HG03097 (cell line): ENCODE measurements around the gene ELK1.
A peak's percentile ranks its signal among the peaks of the same experiment; 100 is the strongest.

Experiments
- ATAC-seq: cut with Tn5 transposase; IDR thresholded peaks from one replicate; pipeline ENCODE4 v1.9.1; 2021; ENCODE audit not compliant: unreplicated experiment, low FRiP score

Gene ELK1

GRCh38 chrX:47646636-47647035 lies 3.7 kb downstream of the ELK1 start:
- ATAC-seq, result no peak

GRCh38 chrX:47645530-47645929 lies 4.8 kb downstream of the ELK1 start:
- ATAC-seq, result no peak

DNA sequence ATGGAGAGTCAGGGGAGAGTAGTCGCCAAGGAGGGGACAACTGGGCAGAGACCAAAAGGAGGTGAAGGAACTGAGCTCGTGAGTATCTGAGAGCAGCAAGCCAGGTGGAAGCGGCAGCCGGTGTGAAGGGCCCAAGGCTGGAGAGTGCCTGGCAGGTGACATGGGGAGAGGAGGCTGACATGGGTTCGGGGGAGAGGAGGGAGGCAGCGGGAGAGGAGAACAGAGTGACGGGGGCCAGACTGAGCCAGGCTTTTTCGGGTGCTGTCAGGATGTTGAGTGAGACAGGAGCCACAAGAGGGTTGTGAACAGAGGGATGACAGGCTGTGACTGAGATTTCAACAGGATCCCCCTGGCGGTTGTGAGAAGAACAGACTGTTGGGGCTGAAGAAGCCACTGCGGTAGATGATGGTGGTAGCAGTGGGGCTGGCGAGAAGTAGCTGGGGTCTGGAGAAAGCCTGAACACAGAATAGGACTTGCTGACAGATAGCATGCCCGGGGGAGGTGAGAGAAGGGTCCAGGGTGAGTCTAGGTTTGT lies 5.7 kb downstream of the ELK1 start:
- no peak for ATAC-seq

DNA sequence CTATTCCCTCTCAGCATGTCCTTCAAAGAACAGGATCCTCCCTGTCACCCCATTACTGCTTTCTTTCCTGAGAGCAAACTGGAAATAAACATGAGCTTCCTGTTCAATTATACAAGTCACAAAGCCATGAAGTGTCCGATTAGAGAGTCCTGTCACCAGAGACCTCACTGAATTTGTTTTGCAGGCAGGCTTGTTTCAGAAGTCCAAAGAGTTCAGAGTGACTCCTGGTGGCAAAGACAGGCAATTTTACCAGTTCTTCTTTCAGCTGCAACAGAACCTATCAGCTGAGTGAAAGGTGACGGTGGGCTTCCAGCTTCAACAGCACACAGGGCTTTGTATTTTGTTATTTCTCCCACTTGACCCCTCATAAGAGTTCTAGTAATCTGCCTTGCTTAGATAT lies 6.4 kb downstream of the ELK1 start:
- ATAC-seq, result no peak

DNA sequence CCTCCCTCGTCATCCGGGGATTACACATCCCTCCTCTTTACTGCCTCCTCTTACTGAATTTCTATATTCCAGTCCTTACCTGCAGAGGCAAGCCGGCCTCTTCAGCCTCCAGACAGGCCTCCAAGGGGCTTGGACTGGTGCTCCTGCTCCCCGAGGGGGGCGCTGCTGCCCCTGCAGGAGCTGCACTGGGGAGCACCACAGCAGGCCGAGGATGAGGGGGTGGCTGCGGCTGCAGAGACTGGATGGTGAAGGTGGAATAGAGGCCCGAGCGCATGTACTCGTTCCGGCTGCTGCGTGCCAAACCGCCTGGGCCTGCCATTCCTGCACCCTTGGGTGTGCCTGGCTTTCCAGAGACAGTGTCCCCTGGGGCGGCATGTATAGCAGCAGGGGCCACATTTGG lies 11.5 kb downstream of the ELK1 start:
- ATAC-seq, result no peak

- ATAC-seq, result peak; percentile 64
Measured at GRCh38 chrX:47637546-47638195, 12.7 kb downstream of the ELK1 start.

GRCh38 chrX:47634871-47635575 lies 15.3 kb downstream of the ELK1 start:
- no peak for ATAC-seq

DNA sequence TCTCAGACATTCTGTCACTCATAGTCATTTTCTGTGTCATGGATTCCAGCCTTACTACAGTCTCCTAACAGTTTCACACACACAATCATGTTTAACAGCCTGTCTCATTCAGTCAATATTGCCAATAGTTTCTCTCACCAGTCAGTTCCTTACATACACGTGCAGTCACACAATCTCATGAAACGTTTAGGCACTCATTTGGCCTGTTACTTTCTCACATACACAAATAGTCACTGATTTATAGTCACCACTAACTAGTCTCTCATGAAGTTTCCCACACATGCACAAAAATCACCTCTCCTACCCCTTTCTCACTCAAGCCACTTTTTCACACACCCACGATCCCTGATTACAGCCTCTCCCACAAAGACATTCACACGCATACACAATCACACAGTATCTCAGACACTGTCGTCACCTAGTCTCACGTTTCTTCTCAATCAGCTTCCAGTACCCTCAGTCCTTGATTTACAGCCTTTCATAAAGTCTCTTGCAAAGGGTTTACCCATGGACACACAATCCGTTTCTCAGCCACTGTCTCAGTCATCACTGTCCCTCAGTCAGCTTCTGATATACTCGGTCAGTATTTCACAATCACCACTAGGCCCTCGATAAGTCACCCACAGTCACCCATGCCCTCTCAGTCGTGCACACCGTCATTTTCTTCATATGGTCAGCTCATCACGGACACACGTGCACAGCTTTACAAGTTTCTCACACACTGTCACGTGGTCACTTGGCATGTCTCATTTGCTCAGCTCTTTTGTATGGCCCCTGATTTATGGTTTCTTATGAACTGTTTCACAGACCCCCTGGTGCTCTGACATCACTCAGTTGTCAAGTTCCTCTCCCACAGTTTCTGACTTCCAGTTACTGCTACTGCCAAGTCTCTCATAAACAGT lies 16.4 kb downstream of the ELK1 start:
- ATAC-seq, result no peak

DNA sequence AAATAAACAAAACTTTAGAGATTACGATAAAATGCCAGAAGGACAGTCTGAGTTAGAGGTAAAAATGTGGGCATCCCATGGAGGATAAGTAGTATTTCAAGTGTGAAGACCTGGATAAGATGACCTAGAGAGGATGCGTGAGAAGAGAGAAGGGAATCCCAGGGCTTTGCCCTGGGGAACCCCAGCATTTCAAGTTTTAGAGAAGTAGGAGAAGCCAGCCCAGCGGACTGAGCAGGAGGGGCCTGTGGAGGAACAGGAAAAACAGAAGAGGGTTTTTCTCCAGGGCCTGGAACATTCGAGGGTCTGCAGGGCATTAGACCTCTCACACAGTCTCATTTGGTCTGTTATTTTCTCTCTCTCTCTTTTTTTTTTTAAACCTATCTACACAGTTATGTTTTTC lies 17.7 kb downstream of the ELK1 start:
- no peak for ATAC-seq

GRCh38 chrX:47631676-47632075 lies 18.7 kb downstream of the ELK1 start:
- ATAC-seq, result no peak

- ATAC-seq, result no peak
Measured at GRCh38 chrX:47629419-47630200, 20.8 kb downstream of the ELK1 start, which contains the start of gene CFP. TSS of gene CFP (minus strand) at chrX:47629930. CDS start at chrX:47629844, 86 bp downstream.

DNA sequence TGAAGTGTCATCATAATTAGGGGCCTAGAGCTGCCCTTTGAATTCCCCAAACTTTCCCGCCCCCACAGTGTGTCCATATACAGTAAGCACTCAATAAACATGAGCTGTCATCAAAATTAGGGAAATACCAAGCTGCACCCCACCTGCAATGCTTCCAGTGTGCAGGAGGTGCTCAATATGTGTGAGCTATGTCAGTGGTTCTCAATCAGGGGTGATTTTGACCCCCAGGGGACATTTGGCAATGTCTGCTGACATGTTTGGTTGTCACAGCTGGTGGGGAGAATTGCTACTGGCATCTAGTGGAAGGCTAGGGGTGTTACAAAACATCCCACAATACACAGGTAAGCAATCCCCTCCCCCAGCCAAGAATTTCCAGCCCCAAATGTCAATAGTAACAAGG lies 21.4 kb downstream of the ELK1 start:
- no peak for ATAC-seq

DNA sequence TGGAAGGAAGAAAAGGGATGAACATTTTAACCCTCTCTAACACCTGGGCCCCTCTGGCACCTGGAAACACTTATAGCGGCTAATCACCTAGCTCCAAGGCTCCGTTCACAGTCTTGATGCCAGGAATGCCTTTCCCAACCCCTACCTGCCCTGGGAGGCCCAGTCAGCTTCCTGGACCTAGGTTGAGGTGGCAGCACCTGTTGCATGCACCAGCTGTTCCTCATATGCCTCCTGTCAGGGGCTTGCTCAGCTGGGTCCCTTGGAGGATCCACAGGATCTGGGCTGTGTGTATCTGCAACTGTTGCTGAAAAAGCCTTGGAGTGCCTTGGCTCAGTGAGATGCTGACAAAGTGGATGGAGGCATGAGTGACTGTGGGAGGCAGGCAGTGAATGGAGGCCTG lies 25.0 kb downstream of the ELK1 start:
- ATAC-seq, result no peak

DNA sequence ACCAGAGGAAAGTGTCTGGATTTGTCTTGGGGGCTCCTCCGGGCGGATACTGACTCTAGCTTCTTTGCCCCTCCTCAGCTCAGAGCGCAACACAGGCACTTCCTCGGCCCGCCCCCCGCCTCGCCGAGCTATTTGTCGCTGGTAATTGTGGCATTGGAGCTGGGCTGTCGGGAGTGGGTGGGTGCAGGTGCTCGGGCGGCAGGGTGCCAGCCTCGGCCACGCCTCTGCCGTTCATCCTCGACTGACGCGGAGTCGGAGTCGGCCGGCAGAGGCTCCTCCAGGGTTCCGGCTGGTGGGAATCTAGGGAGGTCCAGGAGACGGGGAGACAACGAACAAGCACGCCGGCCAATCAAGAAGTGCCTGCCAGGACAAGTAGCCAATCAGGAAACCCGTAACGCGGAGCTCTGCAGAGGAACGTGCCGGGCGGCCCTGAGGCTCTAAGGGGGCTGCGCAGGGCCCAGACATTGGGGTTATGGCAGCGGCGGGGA lies 26.8 kb downstream of the ELK1 start:
- no peak for ATAC-seq

GRCh38 chrX:47621851-47622250 lies 28.5 kb downstream of the ELK1 start:
- no peak for ATAC-seq

GRCh38 chrX:47620303-47620685 lies 30.1 kb downstream of the ELK1 start:
- ATAC-seq, result no peak

DNA sequence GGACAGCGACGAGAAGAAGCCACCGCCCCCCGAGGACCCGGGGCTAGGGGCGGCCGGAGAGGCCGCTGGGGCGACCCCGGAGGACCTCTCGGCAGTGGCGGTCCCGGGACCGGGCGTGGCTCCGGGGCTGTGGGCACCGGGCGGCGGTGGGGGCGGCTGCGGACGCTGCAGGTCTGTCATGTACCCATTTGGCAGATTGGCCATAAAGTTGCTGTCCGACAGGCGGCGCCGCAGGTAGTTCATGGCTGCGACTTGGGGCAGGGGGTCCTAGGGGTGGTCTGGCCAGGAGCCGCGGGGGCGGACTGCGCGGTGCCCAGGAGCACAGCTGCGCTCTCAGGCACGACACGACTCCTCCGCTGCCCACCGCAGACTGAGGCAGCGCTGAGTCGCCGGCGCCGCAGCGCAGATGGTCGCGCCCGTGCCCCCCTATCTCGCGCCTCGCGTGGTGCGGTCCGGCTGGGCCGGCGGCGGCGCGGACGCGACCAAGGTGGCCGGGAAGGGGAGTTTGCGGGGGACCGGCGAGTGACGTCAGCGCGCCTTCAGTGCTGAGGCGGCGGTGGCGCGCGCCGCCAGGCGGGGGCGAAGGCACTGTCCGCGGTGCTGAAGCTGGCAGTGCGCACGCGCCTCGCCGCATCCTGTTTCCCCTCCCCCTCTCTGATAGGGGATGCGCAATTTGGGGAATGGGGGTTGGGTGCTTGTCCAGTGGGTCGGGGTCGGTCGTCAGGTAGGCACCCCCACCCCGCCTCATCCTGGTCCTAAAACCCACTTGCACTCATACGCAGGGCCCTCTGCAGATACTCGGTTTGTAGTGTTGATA lies 30.7 kb downstream of the ELK1 start, which contains the start of gene SYN1:
SYN1 (minus strand) TSS at position 372 of the 817 bp plus-strand sequence; CDS start at position 243, 129 bp downstream.
- peak; percentile 55 for ATAC-seq

- no peak for ATAC-seq
Measured at GRCh38 chrX:47618923-47619485, 31.4 kb downstream of the ELK1 start.

GRCh38 chrX:47614618-47615017 lies 35.7 kb downstream of the ELK1 start:
- ATAC-seq, result no peak
